AG09309 (cell line): Measurements from ENCODE around the gene ECM2.

Experiments
- DNase-seq: peaks from one replicate; pipeline ENCODE4 v3.0.0-alpha.2; 2010; ENCODE audit warnings: low read depth
- H3K4me3 ChIP-seq: 2 replicates; pipeline ENCODE4 v1.5.1; 2011; ENCODE audit warnings: mild to moderate bottlenecking, low read depth, low read length, moderate library complexity; ENCODE audit not compliant: control insufficient read depth
- CTCF ChIP-seq: IDR thresholded peaks from 2 replicates; pipeline ENCODE4 v1.5.1; 2011; ENCODE audit warnings: mild to moderate bottlenecking, low read depth, low read length, inconsistent platforms; ENCODE audit not compliant: insufficient read depth, control insufficient read depth; ENCODE audit errors: missing control alignments

The ECM2 gene

GRCh38 chr9:92503156-92503555, 32.6 kb downstream of the ECM2 start:
- no peak overlapping the region for H3K4me3 ChIP-seq
- TF ChIP-seq CTCF, result no peak
- DNase-seq, result no peak

GRCh38 chr9:92501671-92502393, 34.0 kb downstream of the ECM2 start:
- H3K4me3 ChIP-seq, result no peak overlapping the region
- peak; percentile 63 for DNase-seq
- peak; percentile 59 for TF ChIP-seq CTCF

- TF ChIP-seq CTCF, result no peak
- no peak overlapping the region for H3K4me3 ChIP-seq
- DNase-seq, result no peak
Measured at GRCh38 chr9:92500725-92501124, 35.1 kb downstream of the ECM2 start.

- TF ChIP-seq CTCF, result no peak
- H3K4me3 ChIP-seq, result no peak overlapping the region
- no peak for DNase-seq
Measured at GRCh38 chr9:92499701-92500100, 36.1 kb downstream of the ECM2 start.

- no peak for DNase-seq
- H3K4me3 ChIP-seq, result no peak overlapping the region
- TF ChIP-seq CTCF, result no peak
Measured at GRCh38 chr9:92496396-92497176, 39.2 kb downstream of the ECM2 start.

GRCh38 chr9:92494856-92495255, 40.9 kb downstream of the ECM2 start:
- H3K4me3 ChIP-seq, result no peak overlapping the region
- no peak for TF ChIP-seq CTCF
- no peak for DNase-seq
